DMS53 (cell line): ENCODE results near the gene DBR1.

Experiments used
- DNase-seq: peaks from one replicate; lab custom pipeline; 2025; lab: John Stamatoyannopoulos, UW

The DBR1 gene

DNA sequence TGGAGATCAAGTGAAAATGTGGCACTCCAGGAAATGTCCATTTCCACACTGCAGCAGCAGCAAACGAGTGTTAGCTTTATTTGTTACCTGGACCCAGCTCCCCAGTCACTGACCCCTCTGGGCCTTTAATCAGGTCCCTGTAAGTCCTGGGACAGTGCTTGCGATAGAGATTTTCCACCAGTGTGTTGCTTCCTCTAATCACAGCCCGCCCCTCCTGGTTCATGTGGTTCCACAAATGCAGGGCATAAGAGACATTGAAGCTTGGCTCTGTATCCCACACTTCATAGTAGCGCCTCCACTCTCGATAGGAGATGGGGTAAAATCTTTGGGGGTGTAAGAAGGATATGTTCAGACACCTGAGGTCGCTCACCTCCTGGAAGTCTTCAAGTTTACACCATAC, 50.5 kb downstream of the DBR1 start:
- no peak for DNase-seq

DNA sequence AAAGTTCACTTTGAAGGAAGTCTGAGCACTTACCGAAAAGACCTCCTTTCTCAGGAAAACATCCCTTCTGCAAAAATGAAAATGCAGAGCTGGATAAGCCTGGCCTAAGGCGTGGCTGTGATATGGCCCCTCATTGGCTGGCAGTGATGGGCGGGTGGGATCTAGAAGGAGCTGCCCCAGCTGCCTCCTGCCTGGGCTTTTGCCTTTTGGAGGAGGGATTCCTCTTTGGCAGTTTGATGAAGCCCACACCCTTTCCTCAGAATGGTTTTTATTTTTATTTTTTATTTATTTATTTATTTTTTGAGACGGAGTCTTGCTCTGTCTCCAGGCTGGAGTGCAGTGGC, 55.3 kb downstream of the DBR1 start:
- DNase-seq, result no peak

DNA sequence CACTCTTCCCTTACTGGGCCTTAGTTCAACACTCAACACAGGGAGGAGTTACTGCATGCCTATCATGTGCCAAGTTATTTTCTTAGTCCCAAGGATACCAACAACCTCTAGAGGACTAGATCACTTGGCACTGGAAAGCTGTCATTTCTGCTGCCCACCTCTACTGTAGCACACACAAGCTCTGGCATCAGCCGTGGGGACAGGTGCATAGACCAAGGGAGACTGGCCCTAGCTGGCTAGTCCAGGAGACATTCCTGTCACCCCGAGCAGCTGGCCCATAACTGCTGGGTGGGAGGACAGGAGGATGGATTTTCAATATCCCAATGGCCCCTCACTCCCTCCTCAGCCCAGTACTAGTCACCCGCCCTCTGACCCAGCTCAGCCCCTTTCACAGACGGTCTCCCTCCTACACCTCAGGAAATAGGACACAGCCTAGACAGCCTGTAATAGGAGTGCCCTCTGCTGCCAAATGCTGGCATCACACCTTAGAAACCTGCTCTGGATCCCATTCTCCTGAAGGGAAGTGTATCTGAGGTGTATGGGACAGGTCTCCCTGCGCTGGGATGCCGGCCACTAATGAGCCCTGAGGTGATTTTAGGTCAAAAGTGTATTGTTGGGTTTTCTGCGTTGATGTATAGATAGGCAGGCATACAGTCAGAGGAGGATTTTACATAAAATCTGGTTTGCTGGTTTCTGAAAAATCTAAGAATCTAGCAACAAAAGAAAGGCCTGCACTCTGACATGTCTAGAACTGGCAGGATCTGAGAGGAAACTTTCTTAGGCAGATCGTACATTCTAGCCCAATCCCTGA, 55.9 kb downstream of the DBR1 start:
- peak; percentile 78 for DNase-seq

DNA sequence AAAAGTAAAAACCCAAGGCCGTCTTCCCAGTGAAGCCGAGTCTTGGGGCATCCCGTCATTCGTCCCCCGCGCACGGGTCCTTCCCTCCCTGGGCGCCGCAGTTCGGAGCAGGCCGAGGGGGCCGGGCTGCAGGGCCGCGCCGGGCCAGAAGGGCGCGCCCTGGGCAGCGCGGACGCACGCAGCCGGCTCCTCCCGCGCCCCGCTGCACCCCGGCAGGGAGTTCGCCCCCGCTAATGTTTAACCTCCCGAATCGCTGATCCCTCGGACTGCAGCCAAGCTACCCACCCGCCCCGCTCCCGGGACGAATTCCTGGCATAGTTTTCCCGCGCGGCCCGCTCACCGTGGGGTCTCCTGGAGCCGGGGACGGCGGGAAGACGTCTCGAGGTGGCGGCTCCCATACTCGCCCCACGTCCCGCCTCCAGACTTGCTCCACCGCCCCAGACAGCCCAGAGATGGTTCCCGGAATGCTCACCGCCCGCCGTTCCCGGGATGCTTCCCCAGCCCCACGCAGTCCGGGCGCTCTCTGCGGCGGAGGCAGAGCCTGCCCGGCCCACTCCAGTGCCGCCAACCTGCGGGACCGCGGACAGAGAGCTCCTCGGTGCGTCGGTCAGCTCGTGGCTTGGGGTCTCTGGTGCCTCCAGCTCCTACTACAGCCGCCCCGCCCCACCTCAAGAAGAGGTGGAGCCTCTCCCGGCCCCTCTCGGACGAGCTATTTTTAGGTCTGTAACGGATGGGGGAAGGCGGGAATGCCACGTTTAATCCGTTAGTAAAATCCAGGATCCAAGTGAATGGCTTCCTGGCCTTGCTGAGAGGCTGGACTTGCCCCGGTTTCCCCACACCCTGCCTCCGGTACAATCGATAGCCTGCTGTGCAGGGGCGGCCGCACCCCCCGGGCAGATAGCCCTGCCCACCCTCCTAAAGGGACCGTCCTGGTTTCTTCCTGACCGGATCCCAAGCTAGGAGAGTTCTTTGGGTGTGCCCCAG, 59.4 kb downstream of the DBR1 start, which contains the start of gene DZIP1L:
TSS of gene DZIP1L (minus strand) at position 621 of the 984 bp plus-strand sequence. CDS start 11,637 bp downstream, outside the sequence.
- peak; percentile 63 for DNase-seq

DNA sequence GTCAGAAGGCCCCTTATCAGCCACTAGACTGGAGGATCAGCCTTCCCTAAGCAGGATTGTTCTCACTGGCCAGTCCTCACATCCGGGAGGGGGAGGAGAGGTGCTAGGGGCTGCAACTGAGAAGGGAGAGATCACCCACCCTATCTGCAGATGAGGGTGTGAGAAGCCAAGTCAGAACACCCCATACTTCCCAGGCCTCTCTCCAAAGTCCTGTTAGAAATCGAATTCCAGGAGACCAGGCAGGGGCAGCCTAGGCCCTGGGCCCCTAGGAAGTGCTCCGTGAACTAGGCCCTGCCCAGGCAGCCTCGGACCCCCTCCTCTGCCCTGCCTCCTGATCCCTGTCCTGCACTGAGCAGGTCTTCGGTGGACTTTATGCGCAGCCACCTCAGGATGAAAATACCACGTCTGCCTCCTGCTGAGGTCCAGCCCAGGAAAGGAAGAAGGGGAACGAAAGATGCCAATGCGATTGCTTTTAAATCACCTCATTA, 60.2 kb downstream of the DBR1 start:
- no peak for DNase-seq

DNA sequence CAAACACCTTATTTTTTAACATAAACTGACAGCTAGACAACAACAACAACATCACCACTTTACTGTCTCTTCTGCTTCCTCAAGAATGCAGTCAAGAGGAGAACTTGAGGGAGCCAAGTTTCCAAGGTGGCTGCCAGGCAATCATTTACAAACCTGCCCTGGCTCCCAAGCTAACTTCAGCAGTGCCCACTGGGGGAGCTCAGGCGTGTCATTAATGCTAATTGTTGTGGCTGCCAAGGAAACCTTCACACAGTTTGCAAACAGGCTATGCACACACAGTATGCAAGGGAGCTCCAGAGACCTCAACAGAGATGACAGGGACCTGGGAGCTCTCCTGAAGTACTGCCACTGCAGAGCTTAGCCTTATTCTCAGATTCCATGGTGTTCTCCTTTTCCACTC, 61.4 kb downstream of the DBR1 start:
- peak; percentile 47 for DNase-seq

DNA sequence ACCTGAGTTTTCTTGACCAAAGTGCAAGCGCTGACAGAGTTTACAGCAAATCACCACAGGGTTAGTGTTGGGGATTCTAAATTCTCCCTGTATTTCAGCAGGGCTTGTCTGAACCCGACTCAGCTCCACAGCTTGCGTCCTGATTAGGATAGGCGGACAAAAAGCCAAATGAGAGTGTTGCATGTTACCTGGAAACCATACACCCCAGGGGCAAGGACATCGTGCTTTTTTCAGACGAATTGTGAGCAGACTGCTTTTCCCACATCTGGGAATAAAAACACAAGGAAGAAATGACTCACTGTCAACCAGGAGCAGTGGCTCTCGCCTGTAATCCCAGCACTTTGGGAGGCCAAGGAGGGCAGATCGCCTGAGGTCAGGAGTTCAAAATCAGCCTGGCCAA, 62.4 kb downstream of the DBR1 start:
- DNase-seq, result no peak
